Activated CD4-positive, alpha-beta memory T cell treated with anti-CD3 and anti-CD28 coated beads, Interleukin-2, amount 10 ng/mL, durations not matched to agents 7 days and 5 days (primary cell): Measurements from ENCODE around the gene MYO1B. TPM values are rescaled to one million over a fixed set of nuclear protein-coding genes. Genes with fewer than 3 reads are reported as not detected.

Source experiments
- CTCF ChIA-PET: fragments of 350-600 bp; sonication (Branson Sonifier 250); formaldehyde crosslinking; loops from one replicate; lab custom pipeline; 2021; ENCODE audit warnings: antibody characterized with exemption, inconsistent platforms; lab: Charles Lee
- POLR2A ChIA-PET: fragments of 350-600 bp; sonication (Branson Sonifier 250); formaldehyde crosslinking; loops from one replicate; lab custom pipeline; 2021; ENCODE audit warnings: antibody characterized with exemption; lab: Charles Lee
- DNase-seq: peaks from one replicate; pipeline ENCODE4 v3.0.0-alpha.2; 2020
- H3K27ac Mint-ChIP-seq: one replicate; pipeline ENCODE4 v1.8.0; 2021; ENCODE audit warnings: mild to moderate bottlenecking, mixed read lengths
- H3K27me3 Mint-ChIP-seq: one replicate; pipeline ENCODE4 v1.8.0; 2021; ENCODE audit warnings: mixed read lengths
- H3K36me3 Mint-ChIP-seq: one replicate; pipeline ENCODE4 v1.8.0; 2021; ENCODE audit warnings: low read depth, mixed read lengths
- H3K4me1 Mint-ChIP-seq: one replicate; pipeline ENCODE4 v1.8.0; 2021; ENCODE audit warnings: mixed read lengths
- H3K4me3 Mint-ChIP-seq: one replicate; pipeline ENCODE4 v1.8.0; 2021; ENCODE audit warnings: mild to moderate bottlenecking, mixed read lengths
- H3K9me3 Mint-ChIP-seq: one replicate; pipeline ENCODE4 v1.8.0; 2021; ENCODE audit warnings: mixed read lengths
- total RNA-seq, 2 experiments: library from RNA; stranded (reverse); gene quantifications; one replicate each; pipeline ENCODE4 v1.2.3, GENCODE V29; 2021

Gene MYO1B
- total RNA-seq, 2 experiments from 2014 or later = 2.1 to 2.9 TPM

DNA sequence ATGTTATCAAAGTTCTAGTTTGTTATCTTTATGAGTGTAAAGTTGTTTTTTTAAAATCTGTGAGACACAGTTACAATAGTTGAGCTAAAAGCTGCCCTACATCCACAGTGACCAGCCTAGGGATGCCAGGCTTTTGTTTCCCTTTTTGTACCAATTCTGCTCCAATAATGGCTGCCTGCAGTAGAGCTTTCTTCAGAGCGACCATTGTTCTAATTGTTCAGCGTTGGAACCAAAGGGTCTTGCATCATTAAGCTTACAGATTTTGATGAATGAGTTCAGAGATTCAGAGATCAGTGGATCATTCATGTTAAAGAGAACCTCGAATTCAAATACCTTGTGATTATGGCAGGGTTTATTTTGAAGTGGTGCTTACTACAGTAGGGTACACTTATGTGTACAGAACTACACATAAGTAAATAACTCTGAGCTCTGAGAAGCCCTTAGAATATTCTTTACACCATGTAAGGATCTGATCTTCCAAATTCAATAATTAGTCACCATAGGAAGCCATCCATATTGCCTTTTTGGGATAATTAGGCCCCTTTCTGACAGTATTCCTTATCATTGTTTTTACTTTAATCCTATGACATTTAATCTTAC is 157.9 kb downstream of the MYO1B start:
- no peaks in the 10 kb centered on the region for H3K27me3 Mint-ChIP-seq
- CTCF ChIA-PET = no interaction called here
- peaks cover 12% of the 10 kb centered on the region for H3K4me1 Mint-ChIP-seq
- no peak overlapping the region for H3K4me3 Mint-ChIP-seq
- POLR2A ChIA-PET = no interaction called here
- DNase-seq = no peak
- H3K36me3 Mint-ChIP-seq = no peaks in the 10 kb centered on the region
- H3K27ac Mint-ChIP-seq = no peak overlapping the region
- H3K9me3 Mint-ChIP-seq = no peaks in the 10 kb centered on the region

DNA sequence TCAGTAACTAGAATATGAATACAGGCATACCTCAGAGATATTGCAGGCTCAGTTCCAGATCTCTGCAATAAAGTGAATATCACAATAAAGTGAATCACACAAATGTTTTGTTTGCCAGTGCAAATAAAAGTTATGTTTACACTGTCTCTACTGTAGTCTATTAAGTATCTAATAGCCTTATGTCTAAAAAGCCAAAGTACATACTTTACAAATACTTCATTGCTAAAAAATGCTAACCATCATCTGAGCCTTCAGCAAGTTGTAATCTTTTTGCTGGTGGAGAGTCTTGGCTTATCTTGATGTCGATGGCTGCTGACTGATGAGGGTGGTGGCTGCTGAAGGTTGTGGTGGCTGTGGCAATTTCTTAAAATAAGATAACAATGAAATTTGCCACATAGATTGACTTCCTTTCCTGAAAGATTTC is 159.4 kb downstream of the MYO1B start:
- ChIA-PET POLR2A (no interaction called here), CTCF (interaction anchor here (1.0 kb wide), 1 partner anchor 11 kb away, joined by 3 read pairs; no protein-coding TSS in a partner anchor)
- Mint-ChIP-seq H3K4me1 (peaks cover 12% of the 10 kb centered on the region), H3K4me3 (no peak overlapping the region), H3K36me3 (no peaks in the 10 kb centered on the region), H3K27ac (no peak overlapping the region), H3K9me3 (no peaks in the 10 kb centered on the region), H3K27me3 (no peaks in the 10 kb centered on the region)
- no peak for DNase-seq

DNA sequence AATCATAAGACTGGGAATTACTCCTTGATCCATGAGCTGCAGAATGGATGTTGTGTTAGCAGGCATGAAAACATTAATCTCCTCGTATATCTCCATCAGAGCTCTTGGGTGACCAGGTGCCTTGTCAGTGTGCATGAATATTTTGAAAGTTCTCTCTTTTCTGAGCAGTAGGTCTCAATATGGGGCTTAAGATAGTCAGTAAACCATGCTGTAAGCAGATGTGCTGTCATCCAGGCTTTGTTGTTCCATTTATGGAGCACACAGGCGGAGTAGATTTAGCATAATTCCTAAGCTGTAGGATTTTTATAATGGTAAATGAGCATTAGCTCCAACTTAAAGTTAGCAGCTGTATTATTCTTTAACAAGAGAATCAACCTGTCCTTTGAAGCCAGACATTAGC is 160.3 kb downstream of the MYO1B start:
- H3K9me3 Mint-ChIP-seq = no peaks in the 10 kb centered on the region
- H3K27me3 Mint-ChIP-seq = no peaks in the 10 kb centered on the region
- DNase-seq = no peak
- ChIA-PET CTCF (no interaction called here), POLR2A (no interaction called here)
- H3K27ac Mint-ChIP-seq = no peak overlapping the region
- H3K36me3 Mint-ChIP-seq = no peaks in the 10 kb centered on the region
- peaks cover 12% of the 10 kb centered on the region for H3K4me1 Mint-ChIP-seq
- H3K4me3 Mint-ChIP-seq = no peak overlapping the region

DNA sequence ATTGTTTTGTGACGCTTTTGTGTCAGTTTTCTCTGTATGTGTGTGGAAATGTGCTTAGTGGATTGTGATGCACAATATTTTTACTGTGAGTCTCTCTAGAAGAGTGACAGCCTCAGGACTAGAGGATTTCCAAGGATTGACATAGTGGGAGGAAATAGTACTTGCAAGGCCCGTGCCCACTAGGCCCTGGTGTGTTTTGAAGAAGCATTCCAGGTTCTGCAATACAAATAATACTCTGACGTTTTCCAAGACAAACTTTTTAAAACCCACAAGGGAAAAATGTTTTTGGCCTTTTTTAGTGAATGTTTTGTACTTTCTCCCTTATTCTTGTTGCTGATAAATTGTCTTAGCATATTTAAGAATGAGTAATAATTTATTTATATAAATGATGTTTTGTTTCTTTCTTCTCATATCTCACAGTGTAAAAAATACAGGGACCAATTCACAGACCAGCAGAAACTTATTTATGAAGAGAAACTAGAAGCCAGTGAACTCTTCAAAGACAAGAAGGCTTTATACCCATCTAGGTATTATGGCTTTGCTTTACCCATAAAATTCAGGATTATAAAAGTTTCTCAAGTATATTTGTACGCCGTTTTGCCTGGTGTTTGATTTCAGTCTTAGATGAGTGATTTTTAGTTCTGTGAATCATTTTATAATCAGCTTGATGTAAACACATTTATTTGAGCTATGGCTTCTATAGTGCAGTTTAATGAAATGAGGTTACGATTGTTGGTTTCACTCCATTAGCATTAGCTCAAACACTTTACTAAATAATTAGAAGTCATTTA is 165.6 kb downstream of the MYO1B start:
- no peak overlapping the region for H3K4me3 Mint-ChIP-seq
- H3K27me3 Mint-ChIP-seq = no peaks in the 10 kb centered on the region
- CTCF ChIA-PET = no interaction called here
- H3K27ac Mint-ChIP-seq = no peak overlapping the region
- no peak for DNase-seq
- no peaks in the 10 kb centered on the region for H3K4me1 Mint-ChIP-seq
- H3K36me3 Mint-ChIP-seq = no peaks in the 10 kb centered on the region
- no peaks in the 10 kb centered on the region for H3K9me3 Mint-ChIP-seq
- POLR2A ChIA-PET = no interaction called here

DNA sequence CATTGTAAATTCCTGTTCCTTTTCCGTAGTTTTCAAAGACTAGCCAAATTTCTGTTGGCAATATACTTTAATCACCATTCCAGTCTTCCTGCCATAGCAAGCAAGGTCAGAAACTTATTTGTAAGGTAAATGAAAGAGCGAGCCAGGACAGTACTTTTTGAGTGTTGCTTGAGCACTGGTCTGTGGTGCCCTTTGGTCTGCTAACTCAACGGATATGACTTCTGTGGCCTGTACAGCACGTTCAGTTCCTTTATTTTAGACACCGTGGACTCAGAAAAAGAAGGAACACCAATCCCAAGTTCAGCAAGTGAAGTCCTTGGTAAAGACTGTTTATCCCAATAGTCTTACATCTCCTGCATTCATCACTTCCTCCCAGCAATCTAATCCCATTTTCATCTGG is 166.3 kb downstream of the MYO1B start:
- no peaks in the 10 kb centered on the region for H3K4me1 Mint-ChIP-seq
- H3K27me3 Mint-ChIP-seq = no peaks in the 10 kb centered on the region
- H3K4me3 Mint-ChIP-seq = no peak overlapping the region
- H3K27ac Mint-ChIP-seq = no peak overlapping the region
- no peaks in the 10 kb centered on the region for H3K9me3 Mint-ChIP-seq
- no peaks in the 10 kb centered on the region for H3K36me3 Mint-ChIP-seq
- ChIA-PET POLR2A (no interaction called here), CTCF (no interaction called here)
- DNase-seq = no peak

DNA sequence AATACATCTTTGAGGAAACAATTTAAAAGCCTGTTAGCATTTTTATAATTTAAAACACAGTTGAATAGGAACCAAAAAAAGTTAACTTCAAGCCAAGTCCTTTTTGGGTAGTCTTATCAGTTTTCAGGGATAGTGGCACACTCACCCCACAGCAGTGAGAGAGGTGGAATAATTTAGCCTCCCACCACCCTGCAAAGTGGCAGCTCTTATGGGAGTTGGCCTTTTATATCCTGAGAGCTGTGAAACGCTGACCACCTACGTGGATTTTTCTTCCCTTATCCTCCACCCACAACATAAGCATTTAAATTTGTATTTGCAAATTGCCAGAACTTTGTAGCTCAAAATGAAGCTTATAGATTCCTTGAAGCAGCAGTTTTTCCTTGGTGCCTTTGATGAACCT is 167.1 kb downstream of the MYO1B start:
- no peaks in the 10 kb centered on the region for H3K4me1 Mint-ChIP-seq
- no peaks in the 10 kb centered on the region for H3K9me3 Mint-ChIP-seq
- H3K27ac Mint-ChIP-seq = no peak overlapping the region
- no peak overlapping the region for H3K4me3 Mint-ChIP-seq
- ChIA-PET CTCF (no interaction called here), POLR2A (no interaction called here)
- no peaks in the 10 kb centered on the region for H3K27me3 Mint-ChIP-seq
- no peak for DNase-seq
- H3K36me3 Mint-ChIP-seq = no peaks in the 10 kb centered on the region

DNA sequence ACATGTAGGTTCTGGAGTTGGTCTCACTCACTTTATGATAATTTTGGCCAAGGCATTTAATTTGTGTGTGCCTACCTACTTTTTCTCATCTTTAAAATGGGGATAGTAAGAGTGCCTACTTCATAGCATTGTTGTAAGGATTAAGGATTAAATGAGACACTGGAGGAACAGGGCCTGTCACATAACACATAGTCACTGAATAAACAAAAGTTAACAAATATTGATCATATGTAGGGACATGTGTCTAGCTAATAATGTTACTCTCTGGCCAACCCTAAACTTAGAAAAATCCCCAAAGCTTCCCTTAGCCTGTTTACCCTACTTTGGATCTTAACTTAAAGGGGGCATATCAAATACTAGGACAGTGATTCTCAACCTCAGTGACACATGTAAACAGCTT is 169.9 kb downstream of the MYO1B start:
- H3K27ac Mint-ChIP-seq = no peak overlapping the region
- no peaks in the 10 kb centered on the region for H3K27me3 Mint-ChIP-seq
- ChIA-PET POLR2A (no interaction called here), CTCF (interaction anchor here (1.2 kb wide), 1 partner anchor 11 kb away, joined by 3 read pairs; no protein-coding TSS in a partner anchor)
- H3K9me3 Mint-ChIP-seq = no peaks in the 10 kb centered on the region
- no peak for DNase-seq
- H3K4me1 Mint-ChIP-seq = no peaks in the 10 kb centered on the region
- H3K36me3 Mint-ChIP-seq = no peaks in the 10 kb centered on the region
- H3K4me3 Mint-ChIP-seq = no peak overlapping the region

DNA sequence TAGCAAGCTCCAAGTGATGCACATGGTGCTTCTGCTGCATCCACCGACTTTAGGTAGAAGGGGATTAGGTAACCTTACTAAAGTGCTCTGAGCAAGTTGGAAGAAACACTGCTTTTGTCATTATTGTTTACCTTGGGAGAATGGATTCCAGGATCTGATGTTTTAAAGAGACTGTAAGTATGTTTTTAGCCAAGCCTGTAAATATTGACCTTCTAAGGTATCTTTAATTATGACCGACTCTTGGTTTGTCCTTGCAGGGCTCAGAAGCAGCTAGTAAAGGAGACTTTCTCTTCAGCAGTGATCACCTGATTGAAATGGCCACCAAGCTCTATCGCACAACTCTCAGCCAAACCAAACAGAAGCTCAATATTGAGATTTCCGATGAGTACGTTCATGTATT is 170.7 kb downstream of the MYO1B start:
- ChIA-PET POLR2A (no interaction called here), CTCF (interaction anchor here (1.2 kb wide), 1 partner anchor 12 kb away, joined by 3 read pairs; no protein-coding TSS in a partner anchor)
- H3K27me3 Mint-ChIP-seq = no peaks in the 10 kb centered on the region
- H3K4me3 Mint-ChIP-seq = no peak overlapping the region
- H3K36me3 Mint-ChIP-seq = no peaks in the 10 kb centered on the region
- no peak overlapping the region for H3K27ac Mint-ChIP-seq
- no peaks in the 10 kb centered on the region for H3K9me3 Mint-ChIP-seq
- DNase-seq = no peak
- no peaks in the 10 kb centered on the region for H3K4me1 Mint-ChIP-seq

DNA sequence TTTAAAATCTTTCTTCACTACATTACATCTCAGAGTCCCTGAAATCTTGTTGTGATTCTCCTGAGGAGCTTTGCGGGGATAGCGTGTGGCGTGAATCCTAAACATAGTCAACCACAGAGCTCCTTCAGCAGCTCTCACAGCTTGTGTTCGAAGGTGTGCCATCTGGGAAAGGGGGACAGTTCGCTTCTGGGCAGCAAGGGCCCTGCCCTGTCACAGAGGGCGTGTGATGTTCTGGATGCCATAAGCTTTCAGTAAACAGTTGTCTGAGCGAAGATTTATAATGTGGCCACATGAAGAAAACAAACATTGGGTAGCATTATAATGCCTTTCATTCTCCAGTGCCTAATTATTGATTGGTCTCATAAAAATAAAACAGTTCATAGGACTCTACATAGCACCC is 172.5 kb downstream of the MYO1B start:
- DNase-seq = no peak
- Mint-ChIP-seq H3K27ac (no peak overlapping the region), H3K9me3 (no peaks in the 10 kb centered on the region), H3K36me3 (no peaks in the 10 kb centered on the region), H3K27me3 (no peaks in the 10 kb centered on the region), H3K4me3 (no peak overlapping the region), H3K4me1 (no peaks in the 10 kb centered on the region)
- CTCF ChIA-PET = no interaction called here
- POLR2A ChIA-PET = no interaction called here

DNA sequence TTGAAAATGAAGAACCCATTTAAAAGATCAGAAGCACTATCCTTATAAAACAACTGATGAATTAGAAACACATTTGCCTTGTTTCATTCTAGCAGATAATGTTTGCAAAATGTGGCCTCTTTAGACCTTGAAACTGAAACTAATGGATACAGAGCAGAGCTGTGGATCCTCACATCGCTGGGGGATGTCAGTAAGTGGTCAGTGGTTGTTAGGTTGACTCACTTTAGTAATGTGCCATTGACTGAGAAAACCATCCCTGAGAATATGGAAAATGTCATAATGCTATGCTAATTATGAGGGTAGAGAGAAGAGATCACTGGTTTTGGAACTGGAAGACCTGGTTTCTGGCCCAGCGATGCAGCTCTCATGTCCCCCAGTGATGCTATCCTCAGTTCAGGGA is 176.7 kb downstream of the MYO1B start:
- ChIA-PET POLR2A (no interaction called here), CTCF (no interaction called here)
- H3K4me3 Mint-ChIP-seq = no peak overlapping the region
- no peaks in the 10 kb centered on the region for H3K4me1 Mint-ChIP-seq
- no peaks in the 10 kb centered on the region for H3K36me3 Mint-ChIP-seq
- no peak overlapping the region for H3K27ac Mint-ChIP-seq
- no peaks in the 10 kb centered on the region for H3K27me3 Mint-ChIP-seq
- H3K9me3 Mint-ChIP-seq = no peaks in the 10 kb centered on the region
- DNase-seq = no peak

DNA sequence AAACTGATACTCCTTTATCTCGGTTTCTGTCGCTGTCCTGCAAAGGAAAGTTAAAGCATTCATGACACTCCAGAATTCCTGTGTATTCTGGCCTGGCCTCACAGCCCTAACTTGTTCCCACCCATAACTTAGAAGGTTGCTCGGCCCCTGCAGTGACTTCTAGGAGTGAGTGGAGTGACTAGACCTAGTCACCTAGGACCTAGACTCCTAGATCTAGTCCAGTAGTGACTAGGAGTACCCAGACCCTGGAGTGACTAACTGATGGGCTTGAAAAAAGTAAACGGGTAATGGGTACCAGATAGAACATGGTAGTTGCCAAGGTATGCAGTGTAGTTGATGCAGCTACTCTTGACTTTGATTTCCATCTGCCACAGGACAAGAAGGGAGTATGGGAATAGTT is 181.8 kb downstream of the MYO1B start:
- H3K9me3 Mint-ChIP-seq = no peaks in the 10 kb centered on the region
- H3K27ac Mint-ChIP-seq = no peak overlapping the region
- ChIA-PET CTCF (no interaction called here), POLR2A (no interaction called here)
- no peaks in the 10 kb centered on the region for H3K4me1 Mint-ChIP-seq
- H3K27me3 Mint-ChIP-seq = no peaks in the 10 kb centered on the region
- no peak overlapping the region for H3K4me3 Mint-ChIP-seq
- H3K36me3 Mint-ChIP-seq = no peaks in the 10 kb centered on the region
- DNase-seq = no peak

DNA sequence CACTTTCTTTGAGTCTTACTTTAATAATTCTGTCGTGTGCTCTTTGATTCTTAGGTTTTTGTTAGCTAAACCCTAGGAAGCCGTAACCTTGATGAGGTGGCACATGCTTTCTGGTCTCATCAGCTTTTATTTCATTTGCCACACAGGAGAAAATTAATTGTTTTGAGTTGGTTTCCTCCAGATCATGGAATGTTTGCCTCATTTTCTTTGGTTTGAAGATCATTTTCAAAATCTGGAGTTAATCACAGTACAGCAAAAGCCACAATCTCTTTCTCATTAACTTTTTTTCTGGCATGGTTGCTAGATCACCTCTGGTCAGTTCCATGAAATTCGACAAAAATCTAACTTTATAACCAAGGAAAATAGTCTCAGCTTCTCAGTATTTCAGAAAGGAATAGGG is 182.9 kb downstream of the MYO1B start:
- H3K27me3 Mint-ChIP-seq = no peaks in the 10 kb centered on the region
- no peaks in the 10 kb centered on the region for H3K9me3 Mint-ChIP-seq
- POLR2A ChIA-PET = no interaction called here
- no peaks in the 10 kb centered on the region for H3K4me1 Mint-ChIP-seq
- CTCF ChIA-PET = no interaction called here
- DNase-seq = no peak
- no peak overlapping the region for H3K27ac Mint-ChIP-seq
- H3K36me3 Mint-ChIP-seq = no peaks in the 10 kb centered on the region
- H3K4me3 Mint-ChIP-seq = no peak overlapping the region

DNA sequence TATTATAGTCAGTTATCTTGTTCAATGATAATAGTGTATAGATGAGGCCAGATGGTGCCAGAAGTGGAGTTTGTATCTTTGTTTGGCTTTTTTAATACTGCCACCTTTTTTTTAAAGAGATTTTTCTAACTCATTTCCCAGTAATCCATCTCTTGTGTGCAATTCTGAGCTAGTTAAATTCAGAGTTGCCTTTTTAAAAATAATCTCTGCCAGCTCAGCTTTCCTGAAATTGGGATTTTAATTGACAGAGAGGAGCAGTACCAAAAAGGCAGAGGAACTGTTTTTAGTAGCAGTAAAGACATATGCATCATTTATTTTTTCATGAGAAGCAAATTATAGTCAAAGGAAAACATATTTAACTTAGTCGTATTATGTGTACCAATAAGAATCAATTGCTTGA is 185.3 kb downstream of the MYO1B start:
- ChIA-PET POLR2A (no interaction called here), CTCF (no interaction called here)
- H3K27ac Mint-ChIP-seq = no peak overlapping the region
- H3K9me3 Mint-ChIP-seq = no peaks in the 10 kb centered on the region
- H3K4me1 Mint-ChIP-seq = no peaks in the 10 kb centered on the region
- no peak overlapping the region for H3K4me3 Mint-ChIP-seq
- H3K36me3 Mint-ChIP-seq = no peaks in the 10 kb centered on the region
- no peak for DNase-seq
- no peaks in the 10 kb centered on the region for H3K27me3 Mint-ChIP-seq

DNA sequence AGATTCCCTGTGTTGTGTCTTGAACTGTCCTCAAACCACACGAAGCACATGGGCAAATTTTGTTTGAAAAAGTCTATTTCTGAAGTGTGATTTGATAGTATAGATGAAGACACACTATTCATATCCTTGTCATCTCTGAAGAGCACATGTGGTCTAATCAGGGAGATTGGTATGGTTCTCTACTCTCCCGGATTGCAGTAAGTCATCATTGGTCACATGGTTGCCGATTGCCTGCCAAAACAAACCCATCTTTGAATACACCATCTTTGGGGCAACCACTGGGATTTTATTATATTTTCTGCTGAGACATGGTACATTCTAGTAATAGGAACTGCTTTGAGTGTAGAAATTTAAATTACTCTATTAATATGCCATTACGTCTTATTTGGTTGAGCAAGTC is 186.9 kb downstream of the MYO1B start:
- Mint-ChIP-seq H3K4me1 (no peaks in the 10 kb centered on the region), H3K27ac (no peak overlapping the region), H3K27me3 (peaks cover 2% of the 10 kb centered on the region), H3K36me3 (no peaks in the 10 kb centered on the region), H3K4me3 (no peak overlapping the region), H3K9me3 (no peaks in the 10 kb centered on the region)
- DNase-seq = no peak
- CTCF ChIA-PET = no interaction called here
- POLR2A ChIA-PET = no interaction called here
